Mucosa of gallbladder (tissue), 1 donor: Measurements from ENCODE around the gene UNKL. TPM values are rescaled to one million over a fixed set of nuclear protein-coding genes. Genes with fewer than 3 reads are reported as not detected.
A peak's percentile ranks its signal among the peaks of the same experiment; 100 is the strongest.

Source experiments
- DNase-seq: peaks from one replicate; pipeline ENCODE4 v3.0.0-alpha.2; 2020; ENCODE audit warnings: low spot score
- total RNA-seq: library from RNA; stranded (reverse); gene quantifications from one replicate; pipeline ENCODE4 v1.2.1, GENCODE V29; 2021
- donor health status: DM: no; HTN: no; CAD: no.

The UNKL gene
- total RNA-seq, 1 donor from 2014 or later = 32.6 TPM

- DNase-seq = no peak
Measured at GRCh38 chr16:1430759-1431496, 16.4 kb upstream of the UNKL start, which contains the start of gene PERCC1. PERCC1 (plus strand) TSS chr16:1431078; CDS start chr16:1432594, 1,516 bp downstream.

- no peak for DNase-seq
Measured at GRCh38 chr16:1430214-1430758, 15.8 kb upstream of the UNKL start.

DNA sequence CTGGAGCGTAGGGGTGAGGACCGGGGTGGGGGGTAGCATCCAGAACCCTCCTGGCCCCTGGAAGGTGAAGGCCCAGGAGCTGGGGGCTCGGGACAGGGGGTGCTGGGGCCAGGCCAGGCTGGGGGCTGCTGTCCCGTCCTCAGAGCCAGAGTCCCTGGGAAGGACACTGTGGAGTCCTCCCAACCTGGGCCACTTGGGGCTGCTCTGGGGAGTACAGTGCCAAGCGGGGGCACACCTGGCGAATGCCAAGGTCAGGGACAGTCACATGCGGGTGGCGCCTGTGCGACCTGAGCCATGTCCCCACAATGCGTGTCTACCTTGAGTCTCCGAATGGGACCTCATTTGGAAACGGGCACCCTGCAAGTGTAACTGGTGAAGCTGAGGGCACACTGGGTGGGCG is 15.1 kb upstream of the UNKL start:
- DNase-seq = no peak

DNA sequence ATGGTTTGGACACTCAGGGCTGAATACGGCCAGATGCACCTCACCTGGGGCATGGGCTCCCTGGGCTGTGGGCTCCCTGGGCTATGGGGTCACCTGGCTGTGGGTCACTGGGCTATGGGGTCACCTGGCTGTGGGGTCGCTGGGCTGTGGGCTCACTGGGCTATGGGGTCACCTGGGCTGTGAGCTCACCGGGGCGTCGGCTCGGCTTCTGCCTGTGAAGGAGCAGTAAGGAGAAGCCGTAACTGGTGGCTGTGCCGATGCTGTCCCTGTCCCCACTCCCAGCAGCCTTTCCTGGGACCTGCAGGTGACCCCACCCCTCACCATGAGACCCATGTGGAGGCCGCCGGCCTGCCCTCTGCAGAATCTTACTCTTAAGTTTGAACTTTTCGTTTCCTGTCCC is 14.5 kb upstream of the UNKL start:
- DNase-seq = no peak

DNA sequence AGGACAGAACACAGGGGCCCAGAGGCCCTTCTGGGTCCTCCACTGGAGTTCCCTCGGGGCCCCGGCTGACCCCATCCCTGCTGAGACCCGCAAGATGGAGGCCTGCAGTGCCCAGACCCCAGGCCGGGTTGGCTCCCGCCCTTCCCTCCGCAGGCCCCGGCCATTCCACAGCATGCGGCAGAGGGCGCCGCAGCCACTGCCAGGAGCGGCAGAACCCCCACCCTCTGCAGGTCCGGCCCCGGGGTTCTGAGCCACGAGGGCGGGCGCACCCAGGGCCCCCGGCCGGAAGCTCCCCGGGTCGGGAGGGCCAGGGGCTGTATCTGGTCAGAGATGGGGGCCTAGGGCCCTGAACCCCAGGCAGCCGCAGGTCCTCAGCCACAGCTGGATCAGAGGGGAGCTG is 14.0 kb upstream of the UNKL start:
- no peak for DNase-seq

DNA sequence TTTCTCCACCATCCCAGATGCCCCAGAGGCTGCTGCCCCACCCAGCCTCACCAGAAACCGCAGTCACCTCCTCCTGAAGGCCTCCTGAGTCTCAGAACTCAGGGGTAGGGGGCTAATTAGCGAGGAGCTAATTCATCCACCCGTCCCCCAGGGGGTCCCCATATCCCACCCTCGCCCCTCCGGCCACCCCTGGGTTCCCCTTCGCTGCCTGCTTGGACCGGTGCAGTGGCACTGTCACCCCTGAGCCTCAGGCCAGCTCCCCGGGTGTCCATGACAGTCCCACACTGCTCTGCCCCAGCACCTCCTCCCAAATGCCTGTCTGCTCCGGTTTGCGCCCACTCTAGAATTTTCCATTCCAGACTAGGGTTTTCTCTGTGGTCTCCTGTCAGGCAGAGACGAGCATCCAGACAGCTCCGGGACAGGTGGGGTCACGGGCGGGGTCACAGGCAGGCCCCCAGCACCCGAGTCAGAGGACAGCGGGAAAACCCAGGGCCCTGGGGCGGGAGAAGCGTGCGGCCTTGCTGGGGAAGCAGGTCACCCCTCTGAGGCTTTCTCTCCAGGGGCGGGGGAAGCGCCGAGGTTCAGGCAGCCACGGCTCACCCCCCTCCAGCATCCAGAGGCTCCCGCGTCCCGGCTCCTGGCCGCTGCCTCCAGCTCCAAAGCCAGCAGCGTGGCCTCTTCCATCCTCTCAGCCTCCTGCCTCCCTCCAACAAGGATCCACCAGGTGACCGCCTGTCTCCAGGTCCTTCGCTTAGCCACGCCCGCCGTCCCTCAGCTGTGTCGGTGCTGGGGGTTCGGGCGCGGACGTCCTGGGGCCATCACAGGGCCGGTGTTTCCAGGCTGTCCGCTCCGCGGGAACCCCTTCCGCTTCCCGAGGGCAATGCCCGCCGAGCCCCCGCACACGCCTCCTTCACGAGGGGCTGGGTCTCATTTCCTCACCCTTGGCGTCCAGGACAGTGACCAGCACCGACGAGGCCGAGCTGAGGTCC is 13.3 kb upstream of the UNKL start:
- DNase-seq = no peak

DNA sequence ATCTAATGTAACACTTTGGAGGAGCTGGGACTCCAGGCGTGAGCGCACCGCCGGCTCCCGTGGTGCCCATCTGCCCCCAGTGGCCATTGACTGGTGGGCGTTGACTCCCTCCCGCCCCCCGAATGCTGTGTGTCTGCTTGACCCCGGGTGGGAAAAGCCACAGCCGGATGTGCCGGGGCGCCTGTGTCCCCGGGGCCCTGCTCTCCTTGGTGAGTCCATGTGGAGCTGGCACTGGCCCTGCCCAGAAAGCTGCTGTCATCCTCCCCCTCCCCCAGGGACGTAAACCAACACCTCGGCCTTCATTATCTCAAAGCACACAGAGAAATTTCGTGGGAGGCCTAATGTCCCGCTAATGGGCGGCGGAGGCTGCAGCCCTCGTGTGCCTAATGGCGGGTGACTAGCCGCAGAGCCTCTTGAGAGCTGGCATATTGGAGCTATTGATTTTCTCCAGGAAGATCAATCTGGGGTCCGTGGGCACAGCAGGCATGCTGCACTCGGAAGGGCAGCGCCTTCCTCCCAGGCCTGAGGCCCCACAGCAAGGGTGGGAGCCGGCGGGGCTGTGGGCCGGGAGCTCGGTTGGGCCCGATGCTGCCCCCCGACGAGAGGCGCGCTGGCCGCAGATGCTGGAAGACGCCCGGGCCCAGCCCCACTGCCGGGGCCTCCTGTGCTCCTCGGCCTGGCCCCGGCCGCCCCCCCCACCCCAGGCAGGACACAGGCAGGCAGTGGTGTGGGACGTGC is 12.4 kb upstream of the UNKL start:
- no peak for DNase-seq

DNA sequence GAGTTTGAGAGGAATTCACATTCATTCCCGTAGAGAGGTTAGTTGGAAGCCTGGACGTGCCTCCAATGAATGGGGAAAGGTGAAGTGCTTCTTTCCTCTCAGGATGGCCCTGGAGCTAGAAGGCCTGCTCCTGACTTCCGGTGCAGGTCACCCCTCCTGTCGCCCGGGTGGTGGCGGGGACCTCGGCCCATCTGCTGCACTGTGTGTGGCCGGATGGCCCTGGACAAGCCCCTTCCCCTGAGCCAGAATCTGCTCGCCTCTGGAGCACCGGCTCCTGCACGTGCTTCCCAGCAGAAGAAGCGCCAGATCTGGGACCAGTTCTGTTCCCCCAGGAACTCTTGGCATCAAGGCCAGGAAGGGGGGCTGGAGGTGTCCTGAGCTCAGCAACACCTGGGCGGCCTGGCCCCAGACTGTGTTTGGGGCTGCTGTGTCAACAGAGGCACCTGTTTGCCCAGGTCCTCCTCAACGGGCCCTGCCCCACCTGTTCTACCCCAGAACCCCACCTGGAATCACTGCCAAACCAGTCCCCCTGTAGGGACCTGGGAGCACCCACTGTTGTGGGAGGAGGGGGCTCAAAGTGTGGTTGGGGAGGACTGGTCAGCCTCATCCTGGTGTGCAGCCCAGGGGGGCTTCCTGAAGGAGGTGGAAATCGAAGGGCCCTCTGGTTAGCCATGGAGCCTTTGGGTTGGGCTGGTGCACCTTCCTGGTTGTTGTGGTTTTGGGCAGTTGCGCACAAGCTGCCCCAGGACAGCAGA is 11.3 kb upstream of the UNKL start:
- no peak for DNase-seq

DNA sequence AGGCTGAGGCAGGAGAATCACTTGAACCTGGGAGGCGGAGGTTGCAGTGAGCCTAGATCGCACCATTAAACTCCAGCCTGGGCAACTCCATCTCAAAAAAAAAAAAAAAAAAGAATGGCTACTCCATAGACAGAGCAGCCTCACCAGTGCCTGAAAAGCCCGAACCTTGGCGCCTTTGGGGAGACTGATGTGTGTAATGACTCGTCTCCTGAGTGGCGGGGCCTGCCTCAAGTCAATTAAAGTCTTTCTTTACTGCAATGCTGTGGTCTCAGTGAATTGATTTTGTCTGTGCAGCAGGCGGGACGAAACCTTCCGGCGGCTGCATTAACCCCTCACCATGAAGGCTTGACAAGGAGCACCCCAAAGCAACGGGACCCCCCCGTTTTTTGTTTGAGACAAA is 9.5 kb upstream of the UNKL start:
- DNase-seq = no peak

GRCh38 chr16:1422076-1422475 is 7.6 kb upstream of the UNKL start:
- no peak for DNase-seq

- DNase-seq = no peak
Measured at GRCh38 chr16:1420111-1420539, 5.6 kb upstream of the UNKL start.

DNA sequence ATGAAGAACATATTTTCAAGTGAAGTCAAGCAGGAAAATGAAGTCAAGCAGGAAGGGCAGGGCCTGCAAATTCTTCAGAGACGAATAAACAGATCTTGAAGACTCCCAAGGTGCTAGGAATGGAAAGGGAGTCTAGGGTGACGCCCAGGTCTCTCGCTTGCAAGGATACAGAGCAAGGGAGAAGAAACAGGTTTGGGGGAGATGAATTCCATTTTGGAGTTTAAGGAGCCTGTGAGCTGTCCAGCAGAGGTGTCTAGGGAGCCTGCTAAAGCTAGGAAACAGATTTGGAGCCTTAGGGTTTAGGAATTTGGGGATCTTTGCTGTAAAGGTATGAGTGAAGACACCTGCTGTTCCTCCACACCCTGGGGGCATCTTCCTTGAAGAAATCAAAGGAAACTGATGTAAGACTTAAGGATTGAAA is 2.0 kb upstream of the UNKL start:
- no peak for DNase-seq

- DNase-seq = peak; percentile 34
Measured at GRCh38 chr16:1413684-1414531, 596 bp downstream of the UNKL start.

- DNase-seq = no peak
Measured at GRCh38 chr16:1412847-1413246, 1.7 kb downstream of the UNKL start.

GRCh38 chr16:1408171-1408837 is 6.2 kb downstream of the UNKL start:
- peak; percentile 94 for DNase-seq

DNA sequence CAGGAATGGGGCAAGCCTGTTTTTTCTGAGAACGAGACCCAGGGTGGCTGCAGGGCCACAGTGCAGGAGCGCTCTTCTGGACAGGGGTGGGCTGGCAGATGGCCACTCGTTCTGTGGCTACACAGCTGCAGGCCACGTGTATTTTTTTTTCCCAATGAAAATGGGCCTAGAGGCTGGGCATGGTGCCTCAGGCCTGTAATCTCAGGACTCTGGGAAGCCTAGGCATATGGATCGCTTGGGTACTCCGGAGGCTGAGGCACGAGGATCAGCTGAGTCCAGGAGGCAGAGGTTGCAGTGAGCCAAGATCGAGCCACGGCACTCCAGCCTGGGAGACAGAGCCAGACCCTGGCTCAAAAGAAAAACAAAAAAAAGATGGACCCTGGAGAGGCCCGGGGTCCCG is 6.8 kb downstream of the UNKL start:
- no peak for DNase-seq

- no peak for DNase-seq
Measured at GRCh38 chr16:1403733-1404132, 10.8 kb downstream of the UNKL start.

DNA sequence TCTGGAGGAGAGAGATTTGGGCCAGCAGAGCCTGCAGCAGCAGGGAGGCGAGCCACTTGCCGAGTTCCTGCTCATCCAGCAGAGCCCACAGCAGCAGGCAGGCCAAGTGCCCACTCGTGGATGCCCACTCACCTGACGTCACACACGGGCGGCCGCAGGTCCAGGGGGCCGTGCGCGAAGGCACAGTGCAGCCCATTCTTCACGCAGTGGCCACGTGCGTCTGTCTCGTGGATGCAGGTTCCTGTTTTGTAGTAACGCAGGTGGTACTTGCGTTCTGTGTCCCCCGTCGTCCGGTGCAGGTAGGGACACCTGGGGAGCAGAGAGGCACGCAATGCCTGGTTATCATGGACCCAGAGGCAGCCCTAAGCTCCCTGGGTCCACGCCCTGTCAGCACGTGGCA is 11.5 kb downstream of the UNKL start:
- no peak for DNase-seq

DNA sequence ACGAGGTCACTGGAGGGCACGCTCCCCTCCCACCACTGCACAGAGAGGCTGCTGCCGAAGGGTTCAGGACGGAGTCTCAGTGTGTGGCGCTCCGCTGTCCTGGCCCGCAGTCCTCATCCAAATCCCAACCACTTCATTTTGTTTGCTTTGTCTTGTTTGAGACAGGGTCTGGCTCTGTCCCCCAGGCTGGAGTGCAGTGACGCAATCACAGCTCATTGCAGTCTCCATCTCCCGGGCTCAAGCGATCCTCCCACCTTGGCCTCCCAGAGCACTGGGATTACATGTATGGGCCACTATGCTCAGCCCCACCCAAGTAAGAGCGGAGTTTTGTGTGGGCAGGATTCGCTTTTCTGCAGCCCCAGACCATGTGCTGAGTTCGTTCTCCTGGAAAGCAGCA is 12.7 kb downstream of the UNKL start:
- DNase-seq = no peak
